Subcutaneous abdominal adipose tissue (tissue), 5 donors: ENCODE results near the gene NUP188.
"Not testable (repeated sequence)": the region's sequence is repeated elsewhere in the genome, so short reads cannot be mapped to it uniquely, and the experiment has no call there.

Experiments
- H3K27ac ChIP-seq: one replicate; pipeline ENCODE4 v1.7.0; 2013; ENCODE audit warnings: low read depth, mild to moderate bottlenecking, inconsistent platforms, low read length, moderate library complexity
- H3K27me3 ChIP-seq, 5 donors: one replicate each; pipeline ENCODE4 v1.7.0; 2013; ENCODE audit warnings: low read length in 5 of 5, inconsistent platforms in 1 of 5; ENCODE audit not compliant: control insufficient read depth in 5 of 5, insufficient read depth in 4 of 5
- H3K36me3 ChIP-seq, 5 donors: one replicate each; pipeline ENCODE4 v1.7.0; 2013; ENCODE audit warnings: low read length in 5 of 5; ENCODE audit not compliant: control insufficient read depth in 5 of 5, insufficient read depth in 5 of 5
- H3K4me1 ChIP-seq, 5 donors: one replicate each; pipeline ENCODE4 v1.7.0; 2013; ENCODE audit warnings: low read length in 5 of 5, mild to moderate bottlenecking in 3 of 5, moderate library complexity in 1 of 5; ENCODE audit not compliant: control insufficient read depth in 5 of 5, insufficient read depth in 5 of 5
- H3K4me3 ChIP-seq, 5 donors: one replicate each; pipeline ENCODE4 v1.7.0; 2013; ENCODE audit warnings: low read length in 5 of 5, low read depth in 1 of 5
- H3K9ac ChIP-seq, 5 donors: one replicate each; pipeline ENCODE4 v1.7.0; 2013; ENCODE audit warnings: low read length in 5 of 5, mild to moderate bottlenecking in 4 of 5, moderate library complexity in 3 of 5
- H3K9me3 ChIP-seq, 5 donors: one replicate each; pipeline ENCODE4 v1.7.0; 2013; ENCODE audit warnings: low read length in 5 of 5; ENCODE audit not compliant: control insufficient read depth in 5 of 5
- donor health status: healthy.
- donor health status: healthy.
- donor health status: healthy.
- donor health status: healthy.
- donor health status: healthy.

Gene NUP188

DNA sequence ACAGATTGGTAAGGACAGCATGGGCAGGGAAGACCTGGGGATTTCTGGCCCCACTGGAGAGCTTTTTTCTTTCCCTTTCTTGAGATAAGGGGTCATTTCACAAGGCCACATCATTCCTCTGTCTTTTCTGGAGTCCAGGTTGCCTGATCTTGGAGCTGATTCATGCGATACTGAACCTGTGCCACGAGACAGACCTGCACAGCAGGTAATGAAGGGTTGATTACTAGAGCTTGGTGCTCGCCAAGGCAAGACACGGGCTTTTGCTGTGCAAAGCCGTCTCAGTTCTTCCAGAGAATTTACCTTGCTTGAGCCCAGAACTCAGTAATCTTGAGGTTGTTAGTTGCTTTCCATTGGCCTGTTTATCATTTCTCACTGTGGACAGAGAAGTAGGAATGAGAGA lies 39.2 kb downstream of the NUP188 start:
- Histone ChIP-seq H3K4me3 (no peak overlapping the region), H3K27me3 (no peaks in the 10 kb centered on the region), H3K9me3 (no peaks in the 10 kb centered on the region), H3K4me1 (peaks cover 0 to 16% (median 8%) of the 10 kb centered on the region in 5 donors), H3K27ac (no peak overlapping the region), H3K36me3 (peaks cover 23 to 87% (median 63%) of the 10 kb centered on the region in 5 donors), H3K9ac (no peak overlapping the region)

DNA sequence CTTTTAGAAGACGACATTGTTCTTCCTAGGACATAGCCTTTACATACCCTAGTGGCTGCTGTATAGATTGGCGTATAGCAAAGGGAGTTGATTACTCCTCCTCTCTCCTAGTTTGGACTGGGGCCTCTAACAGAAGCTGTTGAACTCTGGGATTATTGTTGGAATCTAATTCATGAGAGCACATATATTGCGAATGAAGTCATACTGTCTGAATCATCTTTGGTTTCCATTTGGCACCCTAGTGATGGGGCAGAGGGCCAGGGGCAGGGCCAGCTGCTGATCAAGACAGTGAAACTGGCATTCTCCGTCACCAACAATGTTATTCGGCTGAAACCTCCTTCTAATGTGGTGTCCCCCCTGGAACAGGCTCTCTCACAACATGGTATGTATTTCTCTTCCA lies 40.3 kb downstream of the NUP188 start:
- H3K4me1 ChIP-seq, result peaks cover 0 to 14% (median 6%) of the 10 kb centered on the region in 5 donors
- H3K27me3 ChIP-seq, result no peaks in the 10 kb centered on the region
- peak overlapping the region; percentile 38 for H3K27ac ChIP-seq
- H3K36me3 ChIP-seq, result peaks cover 24 to 85% (median 64%) of the 10 kb centered on the region in 5 donors
- H3K9ac ChIP-seq, result no peak overlapping the region
- H3K9me3 ChIP-seq, result no peaks in the 10 kb centered on the region
- peak overlapping the region in 2 of 5 donors; percentile 47 to 48 for H3K4me3 ChIP-seq

GRCh38 chr9:128992995-128993394 lies 45.5 kb downstream of the NUP188 start:
- Histone ChIP-seq H3K36me3 (peaks cover 14 to 81% (median 65%) of the 10 kb centered on the region in 5 donors), H3K27ac (no peak overlapping the region), H3K4me3 (no peak overlapping the region), H3K4me1 (peaks cover 0 to 4% (median 3%) of the 10 kb centered on the region in 5 donors), H3K9me3 (no peaks in the 10 kb centered on the region), H3K27me3 (no peaks in the 10 kb centered on the region), H3K9ac (no peak overlapping the region)

GRCh38 chr9:128995791-128996190 lies 48.3 kb downstream of the NUP188 start:
- no peak overlapping the region for H3K9ac ChIP-seq
- no peak overlapping the region for H3K27ac ChIP-seq
- no peaks in the 10 kb centered on the region for H3K9me3 ChIP-seq
- H3K27me3 ChIP-seq, result no peaks in the 10 kb centered on the region
- H3K4me1 ChIP-seq, result peaks cover 0 to 3% (median 0%) of the 10 kb centered on the region in 5 donors
- no peak overlapping the region for H3K4me3 ChIP-seq
- peaks cover 14 to 93% (median 76%) of the 10 kb centered on the region in 5 donors for H3K36me3 ChIP-seq

DNA sequence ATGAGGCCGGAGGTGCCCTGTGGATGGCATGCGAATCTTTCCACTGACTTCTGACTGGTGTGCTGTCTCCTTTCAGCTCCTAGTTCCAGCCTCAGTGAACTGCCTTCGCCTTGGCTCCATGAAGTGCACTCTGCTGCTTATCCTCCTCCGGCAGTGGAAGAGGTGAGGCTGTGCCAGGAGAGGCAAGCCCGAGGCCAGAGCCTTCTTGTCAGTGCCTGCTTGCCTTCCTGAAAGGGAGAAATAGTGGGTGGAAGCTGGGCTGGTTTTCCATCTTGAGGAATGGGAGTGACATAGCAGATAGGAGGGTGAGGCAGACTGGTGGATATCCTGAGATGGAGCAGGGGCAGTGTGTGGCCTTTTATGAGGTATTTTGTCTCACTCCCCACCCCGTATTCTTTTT lies 51.0 kb downstream of the NUP188 start:
- no peaks in the 10 kb centered on the region for H3K9me3 ChIP-seq
- H3K4me3 ChIP-seq, result no peak overlapping the region
- H3K27me3 ChIP-seq, result no peaks in the 10 kb centered on the region
- H3K4me1 ChIP-seq, result peaks cover 0 to 3% (median 0%) of the 10 kb centered on the region in 5 donors
- H3K36me3 ChIP-seq, result peaks cover 9 to 95% (median 89%) of the 10 kb centered on the region in 5 donors
- H3K27ac ChIP-seq, result no peak overlapping the region
- no peak overlapping the region for H3K9ac ChIP-seq

DNA sequence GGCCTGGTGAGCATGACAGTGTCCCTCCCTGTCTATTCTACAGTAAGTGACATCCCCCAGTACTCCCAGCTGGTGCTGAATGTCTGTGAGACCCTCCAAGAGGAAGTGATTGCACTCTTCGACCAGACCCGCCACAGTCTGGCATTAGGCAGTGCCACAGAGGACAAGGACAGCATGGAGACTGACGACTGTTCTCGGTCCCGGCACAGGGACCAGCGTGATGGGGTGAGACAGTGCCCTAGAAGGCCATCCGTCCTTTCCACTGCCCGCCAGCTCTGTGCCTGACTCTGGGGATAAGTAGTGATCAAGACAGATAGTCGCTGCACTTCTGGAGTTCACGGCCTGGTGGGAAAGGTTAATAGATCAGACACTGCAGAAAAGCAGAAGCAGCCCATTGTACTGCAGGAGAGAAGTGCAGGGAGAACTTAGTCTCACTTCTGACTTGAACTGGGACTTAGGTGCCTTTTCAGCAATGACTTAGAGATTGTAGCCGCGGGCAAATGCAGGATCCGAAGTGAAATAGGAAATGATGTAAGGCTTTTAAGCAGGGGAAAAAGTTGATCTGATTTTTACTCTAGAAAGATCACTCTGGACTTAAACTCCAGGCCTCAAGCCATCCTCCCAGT lies 52.2 kb downstream of the NUP188 start:
- peaks cover 0 to 3% (median 0%) of the 10 kb centered on the region in 5 donors for H3K4me1 ChIP-seq
- H3K27ac ChIP-seq, result no peak overlapping the region
- H3K9ac ChIP-seq, result no peak overlapping the region

GRCh38 chr9:129001504-129002325 lies 54.2 kb downstream of the NUP188 start:
- H3K4me1 ChIP-seq, result peaks cover 0 to 4% (median 4%) of the 10 kb centered on the region in 5 donors
- peaks cover 1 to 92% (median 79%) of the 10 kb centered on the region in 5 donors for H3K36me3 ChIP-seq
- no peak overlapping the region for H3K9ac ChIP-seq
- H3K9me3 ChIP-seq, result no peaks in the 10 kb centered on the region
- H3K27ac ChIP-seq, result no peak overlapping the region
- no peaks in the 10 kb centered on the region for H3K27me3 ChIP-seq
- no peak overlapping the region for H3K4me3 ChIP-seq

More for the DNA sequence above, 52.2 kb downstream of the NUP188 start:
- H3K36me3 ChIP-seq, result peaks cover 2 to 90% (median 78%) of the 10 kb centered on the region in 5 donors
- no peak overlapping the region for H3K4me3 ChIP-seq
- no peaks in the 10 kb centered on the region for H3K9me3 ChIP-seq
- no peaks in the 10 kb centered on the region for H3K27me3 ChIP-seq

DNA sequence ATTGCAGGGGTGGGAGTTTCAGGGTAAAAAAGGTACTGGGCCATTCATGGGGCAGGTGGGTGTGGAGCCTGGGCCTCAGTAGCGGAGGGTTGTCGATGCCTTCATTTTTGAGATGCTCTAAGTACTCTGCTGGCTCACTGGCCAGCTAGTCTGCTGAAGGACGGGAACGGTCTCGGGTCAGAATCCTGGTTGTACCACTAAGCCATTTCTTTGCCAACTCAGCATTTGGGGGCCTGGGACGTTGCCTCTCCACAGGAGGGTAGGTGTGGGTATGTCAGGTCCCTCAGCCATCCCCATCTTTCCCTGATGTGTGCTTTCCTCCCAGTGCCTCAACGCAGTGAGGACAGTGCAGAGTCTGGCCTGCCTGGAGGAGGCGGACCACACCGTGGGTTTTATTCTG lies 55.5 kb downstream of the NUP188 start:
- Histone ChIP-seq H3K27ac (no peak overlapping the region), H3K36me3 (peaks cover 0 to 89% (median 70%) of the 10 kb centered on the region in 5 donors), H3K4me1 (peaks cover 0 to 16% (median 9%) of the 10 kb centered on the region in 5 donors), H3K9ac (peak overlapping the region in 1 of 5 donors; percentile 43), H3K9me3 (no peaks in the 10 kb centered on the region), H3K27me3 (no peaks in the 10 kb centered on the region), H3K4me3 (no peak overlapping the region)

DNA sequence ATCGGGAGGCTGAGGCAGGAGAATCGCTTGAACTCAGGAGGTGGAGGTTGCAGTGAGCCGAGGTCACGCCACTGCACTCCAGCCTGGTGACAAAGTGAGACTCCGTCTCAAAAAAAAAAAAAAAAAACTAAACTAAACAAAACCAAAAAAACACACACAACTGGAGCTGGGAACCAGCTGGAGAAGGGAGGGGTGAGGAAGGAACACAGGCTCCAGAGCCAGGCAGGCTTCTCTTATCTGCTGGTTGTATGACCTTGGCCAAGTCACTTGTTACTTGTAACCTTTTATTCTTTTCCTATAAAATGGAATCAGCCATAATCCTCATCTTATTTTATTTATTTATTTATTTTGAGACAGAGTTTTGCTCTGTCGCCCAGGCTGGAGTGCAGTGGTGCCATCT lies 56.7 kb downstream of the NUP188 start:
- Histone ChIP-seq H3K4me1 (peaks cover 0 to 16% (median 9%) of the 10 kb centered on the region in 5 donors), H3K36me3 (peaks cover 0 to 89% (median 70%) of the 10 kb centered on the region in 5 donors)
- not testable (repeated sequence) for H3K27ac ChIP-seq, H3K4me3 ChIP-seq, H3K9ac ChIP-seq, H3K9me3 ChIP-seq, H3K27me3 ChIP-seq
